CD4-positive, alpha-beta T cell treated with Interleukin-17A for 4 hours (primary cell): ENCODE results near the gene EIF2B2.

Source experiments
- DNase-seq: peaks from one replicate; pipeline ENCODE4 v3.0.0-alpha.2; 2020; ENCODE audit warnings: mixed read lengths

Gene EIF2B2

GRCh38 chr14:75046899-75047298, 44.2 kb downstream of the EIF2B2 start:
- DNase-seq: no peak

GRCh38 chr14:75047506-75047905, 44.8 kb downstream of the EIF2B2 start:
- DNase-seq: no peak

- no peak for DNase-seq
Measured at GRCh38 chr14:75048101-75048500, 45.4 kb downstream of the EIF2B2 start.

- no peak for DNase-seq
Measured at GRCh38 chr14:75049136-75049535, 46.4 kb downstream of the EIF2B2 start.

GRCh38 chr14:75049731-75050201, 47.0 kb downstream of the EIF2B2 start:
- DNase-seq: no peak

- DNase-seq: peak; percentile 88
Measured at GRCh38 chr14:75050852-75051555, 48.3 kb downstream of the EIF2B2 start, which contains the start of gene MLH3. Gene MLH3 (minus strand): TSS chr14:75051467. CDS start chr14:75049655, 1,812 bp downstream.

GRCh38 chr14:75051556-75051899, 48.8 kb downstream of the EIF2B2 start:
- no peak for DNase-seq

- no peak for DNase-seq
Measured at GRCh38 chr14:75053396-75054291, 50.9 kb downstream of the EIF2B2 start.

- DNase-seq: no peak
Measured at GRCh38 chr14:75054421-75054820, 51.7 kb downstream of the EIF2B2 start.

- no peak for DNase-seq
Measured at GRCh38 chr14:75059642-75060041, 56.9 kb downstream of the EIF2B2 start.

- DNase-seq: no peak
Measured at GRCh38 chr14:75060420-75060819, 57.7 kb downstream of the EIF2B2 start.
